EL (cell line): ENCODE measurements around the gene TRIM67.
A peak's percentile ranks its signal among the peaks of the same experiment; 100 is the strongest.

Experiments
- DNase-seq: peaks from one replicate; pipeline ENCODE4 v3.0.0-alpha.2; 2016

The TRIM67 gene

GRCh38 chr1:231236938-231237337 lies 75.1 kb downstream of the TRIM67 start:
- no peak for DNase-seq

- no peak for DNase-seq
Measured at GRCh38 chr1:231238298-231238697, 76.4 kb downstream of the TRIM67 start.

GRCh38 chr1:231240531-231240882 lies 78.6 kb downstream of the TRIM67 start:
- no peak for DNase-seq

GRCh38 chr1:231240883-231241735 lies 79.3 kb downstream of the TRIM67 start, which contains the start of gene GNPAT:
Gene GNPAT, plus strand, starts transcription at chr1:231241212. Its CDS starts 167 bp downstream, at chr1:231241379.
- DNase-seq, result peak; percentile 87

- peak; percentile 29 for DNase-seq
Measured at GRCh38 chr1:231241750-231242149, 79.9 kb downstream of the TRIM67 start.

- DNase-seq, result no peak
Measured at GRCh38 chr1:231242516-231243198, 80.8 kb downstream of the TRIM67 start.

- no peak for DNase-seq
Measured at GRCh38 chr1:231248778-231249177, 86.9 kb downstream of the TRIM67 start.

GRCh38 chr1:231252336-231252735 lies 90.5 kb downstream of the TRIM67 start:
- no peak for DNase-seq

GRCh38 chr1:231260351-231260750 lies 98.5 kb downstream of the TRIM67 start:
- DNase-seq, result no peak

- DNase-seq, result no peak
Measured at GRCh38 chr1:231264642-231265041, 102.8 kb downstream of the TRIM67 start.

GRCh38 chr1:231265379-231265778 lies 103.5 kb downstream of the TRIM67 start:
- DNase-seq, result no peak

- no peak for DNase-seq
Measured at GRCh38 chr1:231266811-231267322, 105.0 kb downstream of the TRIM67 start.
